GM13977 (cell line): Measurements from ENCODE around the gene C9orf78.

Experiments used
- DNase-seq: peaks from one replicate; pipeline ENCODE4 v3.0.0; 2012; ENCODE audit warnings: low spot score
- CTCF ChIP-seq: IDR thresholded peaks from 2 replicates; pipeline ENCODE4 v1.5.1; 2012; ENCODE audit warnings: mild to moderate bottlenecking, control low read depth; ENCODE audit not compliant: insufficient read depth; ENCODE audit errors: extremely low read depth, missing control alignments
- in situ Hi-C: fragments of 300-500 bp; cut with MboI; formaldehyde crosslinking; loops from one replicate; pipeline ENCODE4 v1.12.0; 2022; ENCODE audit warnings: low sequenced_read_pairs, low pct_unique_long_range_greater_than_20kb, mixed read lengths, inconsistent platforms; ENCODE audit not compliant: unreplicated experiment

C9orf78 gene

GRCh38 chr9:129873563-129874190 lies 38.6 kb upstream of the C9orf78 start:
- in situ Hi-C loops = no loop called here
- DNase-seq = no peak
- TF ChIP-seq CTCF = no peak

- no peak for TF ChIP-seq CTCF
- in situ Hi-C loops = no loop called here
These were observed 36.0 kb upstream of the C9orf78 start for GRCh38 chr9:129871046-129871445.

GRCh38 chr9:129869585-129870501 lies 34.8 kb upstream of the C9orf78 start:
- TF ChIP-seq CTCF = no peak
- DNase-seq = no peak
- in situ Hi-C loops = no loop called here

More at GRCh38 chr9:129871046-129871445, 36.0 kb upstream of the C9orf78 start:
- DNase-seq = no peak

- in situ Hi-C loops = no loop called here
- TF ChIP-seq CTCF = no peak
- no peak for DNase-seq
These were observed 33.9 kb upstream of the C9orf78 start for GRCh38 chr9:129868872-129869486.

- in situ Hi-C loops = no loop called here
- DNase-seq = no peak
- no peak for TF ChIP-seq CTCF
These were observed 33.2 kb upstream of the C9orf78 start for GRCh38 chr9:129868023-129868871.
